Esophagus squamous epithelium (tissue), 4 donors: ENCODE results near the gene SP4.

Experiments used
- POLR2A ChIP-seq, 4 donors: fragments of 450-650 bp; IDR thresholded peaks; one replicate each; pipeline ENCODE4 v1.6.1; 2017; ENCODE audit warnings: antibody characterized with exemption in 4 of 4, mild to moderate bottlenecking in 4 of 4, moderate library complexity in 3 of 4
- TF ChIP-seq, protein P1 (sequence below), 6 experiments: fragments of 450-650 bp in 4 of 6; fragments of 200-600 bp in 2 of 6; sonication (generic) in 2 of 6; IDR thresholded peaks; one replicate each; pipeline ENCODE4 v1.5.1; 2016 to 2019; ENCODE audit warnings: antibody characterized with exemption in 6 of 6, mild to moderate bottlenecking in 4 of 6, moderate library complexity in 4 of 6

DNA sequence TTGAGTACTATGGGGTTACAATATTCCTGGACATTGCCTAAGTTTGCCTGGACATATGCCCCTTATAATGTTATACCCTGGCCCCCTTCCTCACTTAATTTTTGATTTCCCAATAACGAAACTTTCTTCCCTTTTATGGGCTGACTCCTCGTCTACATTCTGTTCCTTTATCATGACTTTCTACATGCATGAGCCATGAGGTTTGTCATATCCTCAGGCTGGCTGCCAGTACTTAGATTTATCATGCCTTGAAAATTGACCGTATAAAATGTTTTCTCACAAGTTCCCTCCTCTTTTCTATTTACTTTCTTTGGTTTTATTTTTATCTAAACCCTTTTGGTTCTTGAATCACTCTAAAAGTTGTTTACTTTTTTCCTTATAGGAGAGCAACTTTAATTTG, 119.6 kb downstream of the SP4 start:
- no peak for TF ChIP-seq POLR2A (IDR thresholded peaks at IDR 0.05)
- TF ChIP-seq, protein P1, sequence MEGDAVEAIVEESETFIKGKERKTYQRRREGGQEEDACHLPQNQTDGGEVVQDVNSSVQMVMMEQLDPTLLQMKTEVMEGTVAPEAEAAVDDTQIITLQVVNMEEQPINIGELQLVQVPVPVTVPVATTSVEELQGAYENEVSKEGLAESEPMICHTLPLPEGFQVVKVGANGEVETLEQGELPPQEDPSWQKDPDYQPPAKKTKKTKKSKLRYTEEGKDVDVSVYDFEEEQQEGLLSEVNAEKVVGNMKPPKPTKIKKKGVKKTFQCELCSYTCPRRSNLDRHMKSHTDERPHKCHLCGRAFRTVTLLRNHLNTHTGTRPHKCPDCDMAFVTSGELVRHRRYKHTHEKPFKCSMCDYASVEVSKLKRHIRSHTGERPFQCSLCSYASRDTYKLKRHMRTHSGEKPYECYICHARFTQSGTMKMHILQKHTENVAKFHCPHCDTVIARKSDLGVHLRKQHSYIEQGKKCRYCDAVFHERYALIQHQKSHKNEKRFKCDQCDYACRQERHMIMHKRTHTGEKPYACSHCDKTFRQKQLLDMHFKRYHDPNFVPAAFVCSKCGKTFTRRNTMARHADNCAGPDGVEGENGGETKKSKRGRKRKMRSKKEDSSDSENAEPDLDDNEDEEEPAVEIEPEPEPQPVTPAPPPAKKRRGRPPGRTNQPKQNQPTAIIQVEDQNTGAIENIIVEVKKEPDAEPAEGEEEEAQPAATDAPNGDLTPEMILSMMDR (IDR thresholded peaks at IDR 0.05) = no peak
